GM18907 (cell line): Measurements from ENCODE around the gene ZFAND4.
"Not testable (repeated sequence)": the region's sequence is repeated elsewhere in the genome, so short reads cannot be mapped to it uniquely, and the experiment has no call there.

Experiments used
- ATAC-seq: cut with Tn5 transposase; IDR thresholded peaks from one replicate; pipeline ENCODE4 v1.9.1; 2021; ENCODE audit warnings: mild to moderate bottlenecking, moderate library complexity; ENCODE audit not compliant: unreplicated experiment

The ZFAND4 gene

DNA sequence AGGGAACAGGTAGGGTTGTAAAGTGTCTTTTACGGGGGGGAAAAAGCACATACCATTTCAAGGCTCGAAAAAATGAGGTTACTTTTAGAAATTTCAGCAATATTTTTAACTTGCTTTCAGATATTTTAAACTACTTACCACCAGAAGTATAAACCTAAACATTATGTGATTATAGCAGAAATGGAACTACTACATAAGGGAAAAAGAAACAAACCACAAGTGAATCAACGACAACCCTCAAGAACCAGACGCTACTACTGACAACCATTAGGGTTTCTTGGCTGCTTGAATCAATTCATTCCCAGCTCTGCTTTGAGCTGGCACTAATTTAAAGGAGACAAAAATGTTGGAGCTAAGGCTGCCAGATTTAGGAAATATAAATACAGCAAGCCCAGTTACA, 80.1 kb downstream of the ZFAND4 start:
- ATAC-seq = no peak

DNA sequence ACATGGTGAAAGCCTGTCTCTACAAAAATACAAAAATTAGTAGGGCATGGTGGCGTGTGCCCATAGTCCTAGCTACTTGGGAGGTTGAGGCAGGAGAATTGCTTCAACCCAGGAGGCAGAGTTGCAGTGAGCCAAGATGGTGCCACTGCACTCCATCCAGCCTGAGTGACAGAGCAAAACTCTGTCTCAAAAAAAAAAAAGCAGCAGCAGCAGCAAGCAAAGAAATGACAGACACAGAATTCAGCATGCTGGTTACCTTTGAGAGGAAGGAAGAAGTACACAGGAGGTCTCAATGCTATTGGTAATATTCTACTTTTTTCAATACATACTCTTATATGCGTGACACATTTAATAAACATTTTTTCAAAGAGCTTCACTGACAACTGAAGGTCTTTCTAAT, 81.3 kb downstream of the ZFAND4 start:
- ATAC-seq = no peak

DNA sequence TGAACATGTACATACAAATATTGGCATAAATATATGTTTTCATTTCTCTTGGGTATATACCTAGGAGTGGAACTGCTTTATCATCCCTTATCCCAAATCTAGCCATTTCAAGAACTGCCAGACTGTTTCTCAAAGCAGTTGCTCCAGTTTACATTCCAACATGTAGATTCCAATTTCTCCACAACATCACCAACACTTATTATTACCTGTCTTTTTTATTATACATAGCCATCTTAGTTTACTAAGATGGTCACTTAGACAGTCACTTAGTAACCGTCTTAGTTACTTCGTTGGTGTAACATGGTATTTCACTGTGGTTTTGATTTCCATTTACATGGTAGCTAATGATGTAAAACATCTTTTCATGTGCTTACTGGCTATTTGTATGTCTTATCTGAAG, 82.7 kb downstream of the ZFAND4 start:
- no peak for ATAC-seq

DNA sequence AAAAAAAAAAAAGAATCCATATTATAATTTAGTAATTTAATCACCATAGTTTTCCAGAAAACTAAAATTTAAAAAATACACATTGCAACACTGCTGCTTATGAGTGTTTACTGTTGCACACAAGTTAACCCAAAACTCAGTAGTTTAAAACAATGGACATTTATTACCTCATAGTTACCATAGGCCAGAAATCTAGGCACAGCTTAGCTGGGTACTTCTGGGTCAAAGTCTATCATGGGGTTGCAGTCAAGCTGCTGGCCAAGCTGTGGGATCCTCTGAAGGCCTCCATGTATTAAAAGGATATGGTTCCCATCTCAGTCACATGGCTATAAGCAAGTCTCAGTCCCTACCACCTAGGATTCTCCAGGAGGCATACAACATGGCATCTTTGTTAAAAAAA, 83.6 kb downstream of the ZFAND4 start:
- no peak for ATAC-seq

DNA sequence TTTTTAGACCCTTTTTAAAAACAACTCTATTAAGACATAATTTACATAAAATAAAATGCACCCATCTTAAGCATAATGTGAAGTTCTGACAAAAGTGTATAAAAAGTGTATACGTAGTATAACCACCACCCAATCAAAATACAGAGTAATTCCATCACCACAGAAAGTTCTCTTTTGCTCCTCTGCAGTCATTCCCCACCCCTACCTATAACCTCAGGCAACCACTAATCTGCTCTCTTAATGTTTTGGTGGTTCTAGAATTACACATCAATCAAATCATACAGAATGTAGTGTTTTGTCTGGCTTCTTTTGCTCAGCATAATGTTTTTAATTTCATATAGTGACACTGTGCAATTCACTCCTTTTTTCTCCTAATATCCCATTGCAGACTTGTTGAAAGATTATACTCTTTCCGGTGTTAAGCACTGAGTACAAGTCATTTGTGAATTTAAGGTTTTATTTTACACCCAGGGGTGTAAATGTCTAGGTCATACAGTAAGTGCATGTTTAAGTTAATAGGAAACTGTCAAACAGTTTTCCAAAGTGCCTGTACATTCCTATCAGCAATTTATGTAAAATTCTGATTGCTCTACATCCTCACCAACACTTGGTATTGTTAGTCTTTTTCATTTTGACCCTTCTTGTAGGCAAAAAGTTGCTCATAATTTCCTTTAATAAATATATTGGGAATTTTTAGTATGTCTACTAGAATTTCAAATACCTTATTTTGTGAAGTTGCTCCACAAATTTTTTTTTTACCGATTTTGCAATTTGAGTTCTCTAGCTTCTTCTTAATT, 86.3 kb downstream of the ZFAND4 start:
- no peak for ATAC-seq

DNA sequence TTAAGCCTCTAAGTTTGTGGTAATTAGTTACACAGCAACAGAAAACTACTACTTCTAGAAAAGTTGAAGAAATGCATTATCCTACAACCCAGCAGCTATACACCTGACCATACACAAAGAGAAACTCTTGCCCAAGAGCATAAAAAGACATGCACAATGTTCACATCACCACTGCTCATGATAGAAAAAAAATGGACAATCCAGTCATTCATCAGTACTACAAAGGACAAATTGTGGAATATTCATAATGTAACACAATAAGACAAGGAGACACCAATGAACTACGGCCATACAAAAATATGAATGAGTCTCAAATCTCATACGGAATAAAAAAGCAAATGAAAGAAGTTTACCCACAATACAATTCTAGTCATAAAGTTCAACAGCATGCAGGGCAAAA, 87.4 kb downstream of the ZFAND4 start:
- ATAC-seq = no peak

DNA sequence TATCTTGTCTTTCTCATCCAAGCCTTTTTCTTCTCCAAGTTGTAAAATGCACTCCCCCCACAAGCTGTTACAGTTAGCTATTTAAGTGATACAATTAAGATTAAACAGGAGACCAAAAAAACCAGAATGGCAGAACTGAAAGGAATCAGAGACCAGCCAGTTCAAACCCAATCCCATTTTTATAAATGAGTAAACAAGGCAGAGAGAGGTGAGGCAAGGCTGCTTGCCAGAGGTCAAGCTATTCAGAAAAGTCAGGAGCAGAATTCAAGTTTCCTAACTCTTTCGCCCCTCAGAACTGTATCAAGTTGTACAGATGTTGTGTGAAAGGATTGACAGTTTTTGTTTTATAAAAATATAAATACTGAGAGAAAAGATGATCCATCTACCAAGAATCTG, 90.2 kb downstream of the ZFAND4 start:
- no peak for ATAC-seq

DNA sequence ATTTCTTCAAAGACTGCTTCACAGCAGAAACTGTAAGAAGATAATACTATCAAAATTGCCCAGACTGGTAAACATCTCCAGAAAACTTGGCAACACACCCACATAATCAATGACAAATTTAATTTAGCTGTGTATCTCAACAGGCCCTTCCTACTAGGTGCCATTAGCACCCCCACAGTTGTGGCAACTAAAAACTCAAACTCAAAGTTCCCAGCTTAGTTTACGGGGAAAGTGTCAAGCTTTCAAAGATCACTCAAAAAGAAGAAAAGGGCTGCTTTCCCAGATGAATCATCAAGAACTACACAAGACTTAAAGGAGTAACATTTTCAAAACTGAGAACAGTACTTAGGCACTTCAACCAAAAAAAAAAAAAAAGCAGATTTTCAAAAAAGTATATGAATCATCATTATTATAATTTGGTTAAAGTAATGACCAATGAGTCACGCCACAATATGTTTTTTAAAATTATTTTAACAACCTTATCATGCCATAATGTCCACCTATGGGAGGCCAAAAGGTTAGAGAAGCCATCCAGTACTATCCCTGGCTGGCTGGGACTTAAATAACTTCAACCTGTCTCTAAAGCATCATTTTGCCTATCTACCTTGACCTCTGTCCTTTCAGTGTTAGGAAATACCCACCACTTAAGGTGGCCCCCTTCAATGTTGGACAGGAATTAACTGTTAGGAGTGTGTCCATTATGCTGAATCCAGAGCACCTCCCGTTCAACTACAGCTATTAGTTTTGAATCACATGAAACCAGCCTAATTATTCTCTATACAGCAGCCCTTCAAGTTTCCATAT, 90.8 kb downstream of the ZFAND4 start:
- no peak for ATAC-seq

DNA sequence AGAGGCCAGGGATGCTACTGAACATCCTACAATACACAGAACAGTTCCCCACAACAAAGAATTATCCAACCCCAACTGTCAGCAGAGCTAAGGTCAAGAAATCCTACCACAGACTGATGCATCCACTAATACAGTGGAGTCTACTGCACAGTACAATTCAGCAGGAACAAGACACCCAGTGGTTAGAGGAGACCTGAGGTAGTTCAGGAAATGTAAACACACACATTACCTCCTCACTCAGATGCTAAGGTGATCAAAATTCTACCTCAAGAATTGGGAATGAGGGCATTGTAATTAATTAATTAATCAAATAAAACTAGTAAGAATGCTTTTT, 91.4 kb downstream of the ZFAND4 start:
- no peak for ATAC-seq

DNA sequence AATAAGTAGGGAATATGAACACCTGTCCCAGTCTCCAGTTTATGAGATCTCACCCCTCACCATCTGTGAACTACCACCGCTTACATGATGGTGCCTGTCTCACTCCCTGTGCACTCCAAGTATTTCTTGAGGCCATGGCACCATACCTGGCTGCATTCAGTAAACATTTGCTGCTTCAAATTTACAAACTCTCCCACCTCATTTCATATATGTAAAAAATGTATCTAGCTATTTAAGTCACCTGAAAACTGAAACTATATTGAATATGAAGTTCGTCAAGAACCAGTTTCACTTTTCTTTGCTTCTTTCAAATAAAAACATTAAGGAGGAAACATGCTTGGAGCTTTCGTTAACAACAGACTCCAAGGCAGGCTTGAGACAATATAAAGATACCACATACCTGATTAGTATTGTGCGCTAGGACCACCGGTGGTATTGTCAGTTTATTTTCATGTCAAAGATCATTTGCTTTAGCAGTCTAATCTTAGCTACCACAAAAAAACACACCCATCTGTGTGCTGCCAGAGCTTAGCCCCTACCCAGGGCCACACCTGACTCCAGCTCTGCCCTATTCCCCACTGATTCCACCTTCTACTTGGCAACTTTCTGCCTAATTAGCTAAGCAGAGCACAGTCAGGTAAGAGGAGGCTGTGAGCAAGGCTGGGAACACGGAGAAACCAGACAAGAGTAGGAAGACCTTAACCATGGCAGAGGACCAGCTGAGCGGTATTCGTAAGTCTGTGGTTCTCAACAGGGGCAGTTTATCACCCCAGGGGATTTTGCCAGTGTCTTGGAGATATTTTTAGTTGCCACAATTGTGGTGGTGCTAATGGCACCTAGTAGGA, 92.0 kb downstream of the ZFAND4 start:
- peak; percentile 82 for ATAC-seq

DNA sequence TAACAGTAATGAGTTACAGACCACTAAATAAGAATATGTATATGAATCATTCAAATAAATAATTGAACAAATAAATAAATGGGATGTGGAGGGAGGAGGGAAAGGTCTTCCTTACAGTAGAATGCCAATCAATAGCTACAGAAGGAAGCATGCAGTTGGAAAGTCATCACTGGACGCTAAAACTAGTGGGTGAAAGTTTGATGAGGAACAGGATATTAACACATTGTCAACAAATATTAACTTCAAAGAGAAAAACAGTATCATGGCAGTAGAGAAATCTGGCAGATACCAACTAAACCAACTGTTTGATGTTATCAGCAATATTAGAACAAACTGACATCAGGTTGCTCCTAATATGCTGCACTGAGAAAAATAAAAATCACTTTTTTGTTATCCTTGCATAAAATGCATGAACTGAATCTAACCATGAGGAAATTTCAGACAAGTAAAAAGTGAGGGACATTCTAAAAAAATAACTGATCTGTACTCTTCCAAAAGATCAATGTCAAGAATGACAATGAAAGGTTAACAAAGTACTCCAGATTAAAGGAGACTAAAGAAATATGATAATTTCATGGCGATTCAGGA, 94.1 kb downstream of the ZFAND4 start:
- no peak for ATAC-seq

DNA sequence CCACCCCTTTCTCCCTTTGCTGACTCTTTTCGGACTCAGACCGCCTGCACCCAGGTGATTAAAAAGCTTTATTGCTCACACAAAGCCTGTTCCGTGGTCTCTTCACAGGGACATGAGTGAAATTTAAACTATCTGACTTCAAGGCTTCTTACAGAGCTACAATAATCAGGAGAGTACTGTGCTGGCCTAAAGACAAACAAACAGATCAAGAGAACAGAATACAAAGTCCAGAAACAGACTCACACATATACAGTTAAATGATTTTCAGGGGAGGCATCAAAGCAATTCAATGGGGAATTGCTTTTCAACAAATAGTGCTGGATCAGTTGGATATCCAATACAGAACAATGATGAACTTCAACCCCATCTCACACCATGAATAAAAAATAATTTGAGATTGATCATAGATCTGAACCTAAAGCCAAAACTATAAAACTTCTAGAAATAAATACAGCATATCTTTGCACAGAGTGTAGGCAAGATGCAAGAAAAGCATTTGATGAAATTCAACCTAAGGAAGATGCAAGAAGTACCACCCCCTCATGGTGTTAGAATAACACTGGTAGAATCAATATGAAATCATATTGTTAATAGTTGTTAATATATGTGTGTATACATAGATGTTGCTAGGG, 96.5 kb downstream of the ZFAND4 start:
- ATAC-seq = no peak

DNA sequence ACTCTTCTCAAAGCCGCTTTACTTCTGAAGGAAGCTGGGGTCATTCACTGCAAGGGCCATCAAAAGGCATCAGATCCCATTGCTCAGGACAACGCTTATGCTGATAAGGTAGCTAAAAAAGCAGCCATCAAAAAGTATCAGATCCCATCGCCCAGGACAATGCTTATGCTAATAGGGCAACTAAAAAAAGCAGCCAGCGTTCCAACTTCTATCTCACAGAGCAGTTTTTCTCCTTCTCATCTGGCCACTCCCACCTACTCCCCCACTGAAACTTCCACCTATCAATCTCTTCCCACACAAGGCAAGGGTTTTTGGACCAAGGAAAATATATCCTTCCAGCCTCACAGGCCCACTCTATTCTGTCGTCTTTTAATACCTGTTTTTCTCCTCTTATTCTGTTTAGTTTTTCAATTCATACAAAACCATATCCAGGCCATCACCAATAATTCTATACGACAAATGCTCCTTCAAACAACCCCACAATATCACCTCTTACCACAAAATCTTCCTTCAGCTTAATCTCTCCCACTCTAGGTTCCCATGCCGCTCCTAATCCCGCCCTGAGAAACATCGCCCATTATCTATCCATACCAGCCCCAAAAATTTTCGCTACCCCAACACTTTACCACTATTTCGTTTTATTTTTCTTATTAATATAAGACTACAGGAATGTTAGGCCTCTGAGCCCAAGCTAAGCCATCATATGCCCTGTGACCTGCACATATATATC, 97.4 kb downstream of the ZFAND4 start:
- ATAC-seq = not testable (repeated sequence)

DNA sequence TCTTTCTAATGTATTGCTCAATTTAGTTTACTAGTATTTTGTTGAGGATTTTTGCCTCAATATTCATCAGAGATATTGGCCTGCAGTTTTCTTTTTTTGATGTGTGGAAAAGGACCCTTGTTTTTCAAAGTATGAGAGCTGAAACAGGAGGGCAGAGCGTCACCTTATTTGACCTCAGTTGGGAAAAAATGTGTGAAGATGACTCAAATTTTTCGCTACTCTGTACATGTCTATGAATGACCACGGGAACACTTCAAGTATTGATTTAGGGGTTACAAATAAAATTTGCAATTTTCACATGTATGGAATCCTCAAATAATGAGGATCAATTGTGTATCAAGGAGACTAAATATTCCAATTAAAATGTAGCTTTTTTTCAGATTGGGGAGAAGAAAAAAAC, 103.1 kb downstream of the ZFAND4 start:
- ATAC-seq = no peak

DNA sequence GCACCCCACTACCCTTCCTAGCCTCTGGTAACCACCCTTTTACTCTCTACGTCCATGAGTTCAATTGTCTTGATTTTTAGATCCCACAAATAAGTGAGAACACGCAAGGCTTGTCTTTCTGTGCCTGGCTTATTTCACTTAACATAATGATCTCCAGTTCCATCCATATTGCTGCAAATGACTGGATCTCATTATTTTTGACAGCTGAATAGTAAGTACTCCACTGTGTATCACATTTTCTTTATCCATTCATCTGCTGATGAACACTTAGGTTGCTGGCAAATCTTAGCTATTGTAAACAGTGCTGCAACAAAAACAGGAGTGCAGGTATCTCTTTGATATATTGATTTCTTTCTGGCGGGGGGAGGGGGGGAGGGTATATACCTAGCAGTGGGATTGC, 106.2 kb downstream of the ZFAND4 start:
- ATAC-seq = no peak
